Measurements from ENCODE around the gene PRMT9. TPM values are rescaled to one million over a fixed set of nuclear protein-coding genes. Genes with fewer than 3 reads are reported as not detected.
A peak's percentile ranks its signal among the peaks of the same experiment; 100 is the strongest.

PRMT9 gene
- total RNA-seq, 2 donors from 2014 or later = 4.9 to 6.4 TPM

DNA sequence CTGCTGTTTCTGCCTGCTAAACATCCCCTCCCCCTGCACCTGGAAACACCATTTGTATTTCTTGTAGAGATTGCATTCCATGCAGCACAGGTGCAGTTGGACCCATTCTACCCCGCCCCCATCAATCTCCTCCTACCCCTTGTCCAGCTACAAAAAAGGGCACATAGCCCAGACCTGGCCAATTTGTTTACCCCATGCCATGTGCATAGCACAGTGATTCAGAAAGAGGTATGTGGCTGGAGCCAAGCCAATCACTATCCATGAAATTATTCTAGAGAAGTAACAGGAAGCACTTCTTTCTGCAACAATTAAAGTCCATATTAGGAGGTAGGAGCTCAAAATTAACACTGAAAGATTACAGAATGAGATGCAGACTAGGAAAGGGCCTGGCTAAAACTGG, 87.0 kb downstream of the PRMT9 start:
- H3K9ac ChIP-seq (ENCODE audit: low read depth in 2 of 2, low read length in 2 of 2) = no peak overlapping the region

DNA sequence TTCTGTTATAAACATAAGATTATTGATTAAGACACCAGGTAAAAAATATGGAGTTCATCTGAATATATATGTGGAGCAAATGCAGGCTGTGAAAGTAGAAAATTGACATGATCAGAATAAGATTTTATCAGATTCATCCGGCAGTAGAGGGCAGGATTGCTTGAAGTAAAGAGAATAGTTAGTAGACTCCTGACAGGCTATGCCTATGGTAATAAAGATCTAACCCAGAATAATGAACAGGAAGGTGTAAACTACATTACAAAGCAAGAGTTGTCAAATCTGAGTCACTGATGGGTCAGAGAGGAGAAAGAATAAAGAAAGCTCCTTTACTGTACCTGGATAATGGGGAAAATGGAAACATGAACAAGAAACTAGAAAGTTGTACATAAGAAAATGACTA, 87.6 kb downstream of the PRMT9 start:
- intact Hi-C loops (cut with DNase I) = loop anchor here (10.0 kb wide), 1 partner anchor 582 kb away; no protein-coding TSS in a partner anchor
- Histone ChIP-seq H3K9me3 (no peaks in the 10 kb centered on the region), H3K4me1 (no peaks in the 10 kb centered on the region), H3K9ac (ENCODE audit: low read depth in 2 of 2, low read length in 2 of 2) (no peak overlapping the region), H3K36me3 (no peaks in the 10 kb centered on the region), H3K4me3 (no peak overlapping the region), H3K27me3 (no peaks in the 10 kb centered on the region), H3K27ac (no peak overlapping the region)
- TF ChIP-seq, protein P1, sequence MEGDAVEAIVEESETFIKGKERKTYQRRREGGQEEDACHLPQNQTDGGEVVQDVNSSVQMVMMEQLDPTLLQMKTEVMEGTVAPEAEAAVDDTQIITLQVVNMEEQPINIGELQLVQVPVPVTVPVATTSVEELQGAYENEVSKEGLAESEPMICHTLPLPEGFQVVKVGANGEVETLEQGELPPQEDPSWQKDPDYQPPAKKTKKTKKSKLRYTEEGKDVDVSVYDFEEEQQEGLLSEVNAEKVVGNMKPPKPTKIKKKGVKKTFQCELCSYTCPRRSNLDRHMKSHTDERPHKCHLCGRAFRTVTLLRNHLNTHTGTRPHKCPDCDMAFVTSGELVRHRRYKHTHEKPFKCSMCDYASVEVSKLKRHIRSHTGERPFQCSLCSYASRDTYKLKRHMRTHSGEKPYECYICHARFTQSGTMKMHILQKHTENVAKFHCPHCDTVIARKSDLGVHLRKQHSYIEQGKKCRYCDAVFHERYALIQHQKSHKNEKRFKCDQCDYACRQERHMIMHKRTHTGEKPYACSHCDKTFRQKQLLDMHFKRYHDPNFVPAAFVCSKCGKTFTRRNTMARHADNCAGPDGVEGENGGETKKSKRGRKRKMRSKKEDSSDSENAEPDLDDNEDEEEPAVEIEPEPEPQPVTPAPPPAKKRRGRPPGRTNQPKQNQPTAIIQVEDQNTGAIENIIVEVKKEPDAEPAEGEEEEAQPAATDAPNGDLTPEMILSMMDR (IDR thresholded peaks at IDR 0.05) = peak; percentile 19
- no peak for DNase-seq

More for the DNA sequence above, 87.0 kb downstream of the PRMT9 start:
- no peak overlapping the region for H3K4me3 ChIP-seq
- intact Hi-C loops (cut with DNase I) = loop anchor here (10.0 kb wide), 1 partner anchor 582 kb away; no protein-coding TSS in a partner anchor
- no peak overlapping the region for H3K27ac ChIP-seq
- no peaks in the 10 kb centered on the region for H3K4me1 ChIP-seq
- no peaks in the 10 kb centered on the region for H3K36me3 ChIP-seq
- no peak for DNase-seq
- TF ChIP-seq, protein P1 (IDR thresholded peaks at IDR 0.05) = no peak
- no peaks in the 10 kb centered on the region for H3K9me3 ChIP-seq
- H3K27me3 ChIP-seq = no peaks in the 10 kb centered on the region

DNA sequence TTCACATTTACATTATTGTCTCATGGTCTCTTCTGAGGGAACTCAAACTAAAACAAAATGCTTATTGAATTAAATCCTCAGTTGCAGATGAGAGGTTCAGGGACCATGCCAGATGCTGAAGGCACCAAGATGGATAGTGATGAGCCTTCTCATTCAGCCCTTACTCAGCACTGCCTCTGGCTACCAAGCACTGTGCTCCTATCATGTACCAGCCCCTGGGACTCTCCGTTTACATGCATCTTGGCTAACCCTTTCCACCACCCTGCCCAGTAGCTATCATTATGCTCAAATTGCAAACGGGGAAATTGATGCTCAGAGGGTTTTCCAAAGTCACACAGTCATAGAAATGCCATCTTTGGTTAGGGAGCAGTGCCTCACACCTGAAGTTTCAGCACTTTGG, 89.4 kb downstream of the PRMT9 start:
- no peak overlapping the region for H3K9ac ChIP-seq (ENCODE audit: low read depth in 2 of 2, low read length in 2 of 2)
- TF ChIP-seq, protein P1 (IDR thresholded peaks at IDR 0.05) = no peak
- no peak for DNase-seq
- no peaks in the 10 kb centered on the region for H3K4me1 ChIP-seq
- H3K9me3 ChIP-seq = no peaks in the 10 kb centered on the region
- H3K4me3 ChIP-seq = no peak overlapping the region
- intact Hi-C loops (cut with DNase I) = loop anchor here (5.0 to 10.0 kb wide), 2 partner anchors 432 to 580 kb away; no protein-coding TSS in a partner anchor
- no peaks in the 10 kb centered on the region for H3K36me3 ChIP-seq
- H3K27ac ChIP-seq = no peak overlapping the region
- H3K27me3 ChIP-seq = no peaks in the 10 kb centered on the region

DNA sequence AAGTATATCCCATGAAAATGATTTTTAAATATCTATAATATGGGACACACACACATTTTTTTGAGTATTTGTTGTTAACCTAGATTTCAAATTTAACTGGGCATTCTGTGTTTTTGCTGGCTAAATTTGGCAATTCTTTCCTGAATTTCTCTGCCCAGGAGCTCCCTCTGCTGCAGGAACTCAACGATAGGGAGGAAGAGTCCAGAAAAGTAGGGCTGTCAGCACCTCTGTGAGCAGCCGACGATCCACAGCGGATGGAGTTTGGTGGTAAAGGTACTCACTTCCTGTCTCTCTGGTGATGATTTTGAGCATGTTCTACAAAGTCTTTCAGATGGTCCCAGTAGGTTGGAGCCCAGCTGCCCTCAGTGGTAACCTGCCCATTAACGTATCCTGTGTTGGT, 89.9 kb downstream of the PRMT9 start:
- intact Hi-C loops (cut with DNase I) = loop anchor here (5.0 to 10.0 kb wide), 2 partner anchors 432 to 579 kb away; no protein-coding TSS in a partner anchor
- no peaks in the 10 kb centered on the region for H3K9me3 ChIP-seq

DNA sequence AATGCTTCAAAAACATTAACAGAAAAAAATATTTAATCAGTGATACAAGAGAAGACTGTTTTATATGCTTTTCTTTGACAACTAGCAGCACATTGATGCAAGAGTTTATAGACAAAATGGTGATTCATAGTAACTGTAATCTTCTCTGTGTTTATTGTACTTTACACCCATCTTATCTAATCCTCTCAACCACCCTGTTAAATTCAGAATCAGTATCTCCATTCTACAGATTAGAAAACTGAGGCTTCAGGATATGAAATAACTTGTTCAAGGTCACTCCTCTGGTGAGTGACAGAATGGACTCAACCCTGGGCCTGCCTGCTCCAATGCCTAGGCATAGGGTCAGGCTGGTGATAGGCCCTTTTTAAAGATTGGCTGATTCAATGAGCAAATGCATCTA, 92.9 kb downstream of the PRMT9 start:
- H3K9me3 ChIP-seq = no peaks in the 10 kb centered on the region
- no peak overlapping the region for H3K9ac ChIP-seq (ENCODE audit: low read depth in 2 of 2, low read length in 2 of 2)
- TF ChIP-seq, protein P1 (IDR thresholded peaks at IDR 0.05) = no peak
- no peaks in the 10 kb centered on the region for H3K4me1 ChIP-seq
- no peaks in the 10 kb centered on the region for H3K36me3 ChIP-seq
- intact Hi-C loops (cut with DNase I) = loop anchor here (5.0 to 10.0 kb wide), 2 partner anchors 429 to 576 kb away; no protein-coding TSS in a partner anchor
- no peak for DNase-seq
- no peak overlapping the region for H3K4me3 ChIP-seq
- no peaks in the 10 kb centered on the region for H3K27me3 ChIP-seq
- H3K27ac ChIP-seq = no peak overlapping the region

More for the DNA sequence above, 89.9 kb downstream of the PRMT9 start:
- no peak overlapping the region for H3K9ac ChIP-seq (ENCODE audit: low read depth in 2 of 2, low read length in 2 of 2)
- no peaks in the 10 kb centered on the region for H3K36me3 ChIP-seq
- no peak overlapping the region for H3K4me3 ChIP-seq
- TF ChIP-seq, protein P1 (IDR thresholded peaks at IDR 0.05) = no peak
- no peaks in the 10 kb centered on the region for H3K27me3 ChIP-seq
- no peak overlapping the region for H3K27ac ChIP-seq
- no peak for DNase-seq
- H3K4me1 ChIP-seq = no peaks in the 10 kb centered on the region
